ENCODE results near the gene PARD6B. TPM values are rescaled to one million over a fixed set of nuclear protein-coding genes. Genes with fewer than 3 reads are reported as not detected.

Gene PARD6B
- total and polyA plus RNA-seq, 11 donors: 1.3 to 12.2 (median 4.2) TPM

- H3K4me1 ChIP-seq: peaks cover 0 to 40% (median 19%) of the 10 kb centered on the region in 12 donors
- ATAC-seq (no peak), DNase-seq (no peak)
- H3K27ac ChIP-seq: peak overlapping the region in 9 of 12 donors; percentile 1 to 89 (median 81)
- no peaks in the 10 kb centered on the region for H3K36me3 ChIP-seq
- H3K4me3 ChIP-seq: no peak overlapping the region
- intact Hi-C loops (cut with DNase I): loop anchor here in 6 of 10 donors (5.0 to 10.0 kb wide), 6 partner anchors 78 to 558 kb away; no protein-coding TSS in a partner anchor
- WGBS, 4 donors: 31 to 54% (median 43%) methylated on average over 4 of the region's 4 CpGs
- TF ChIP-seq CTCF (IDR thresholded peaks at IDR 0.05) (no peak), POLR2A (IDR thresholded peaks at IDR 0.05) (no peak)
- H3K9me3 ChIP-seq: no peaks in the 10 kb centered on the region
- H3K27me3 ChIP-seq: no peaks in the 10 kb centered on the region
Measured at GRCh38 chr20:50743087-50743486, 11.7 kb downstream of the PARD6B start.

- Histone ChIP-seq H3K9me3 (no peaks in the 10 kb centered on the region), H3K36me3 (peaks cover 0 to 3% (median 0%) of the 10 kb centered on the region in 9 donors), H3K4me1 (peaks cover 0 to 45% (median 19%) of the 10 kb centered on the region in 12 donors), H3K27me3 (no peaks in the 10 kb centered on the region), H3K27ac (peak overlapping the region; percentile 55 to 89 (median 83)), H3K4me3 (no peak overlapping the region)
- peak; percentile 87 to 94 (median 90) for ATAC-seq
- intact Hi-C loops (cut with DNase I): loop anchor here in 7 of 10 donors (1.0 to 10.0 kb wide), 8 partner anchors 27 to 559 kb away; no protein-coding TSS in a partner anchor
- TF ChIP-seq POLR2A (IDR thresholded peaks at IDR 0.05): no peak
- peak in 10 of 12 donors; percentile 18 to 60 (median 34) for TF ChIP-seq CTCF (IDR thresholded peaks at IDR 0.05)
- WGBS, 4 donors: 47 to 58% (median 51%) methylated on average over 15 of the region's 15 CpGs
- peak; percentile 53 to 77 (median 61) for DNase-seq
Measured at GRCh38 chr20:50744143-50744792, 12.9 kb downstream of the PARD6B start.

GRCh38 chr20:50745634-50746137 lies 14.3 kb downstream of the PARD6B start:
- Histone ChIP-seq H3K9me3 (no peaks in the 10 kb centered on the region), H3K4me1 (peaks cover 0 to 47% (median 19%) of the 10 kb centered on the region in 12 donors), H3K36me3 (peaks cover 0 to 8% (median 0%) of the 10 kb centered on the region in 9 donors), H3K27ac (peak overlapping the region in 8 of 12 donors; percentile 3 to 88 (median 57)), H3K27me3 (no peaks in the 10 kb centered on the region), H3K4me3 (no peak overlapping the region)
- no peak for DNase-seq
- no peak for ATAC-seq
- TF ChIP-seq POLR2A (IDR thresholded peaks at IDR 0.05) (no peak), CTCF (IDR thresholded peaks at IDR 0.05) (no peak)
- 80 to 88% (median 83%) methylated on average over 2 of the region's 2 CpGs for WGBS, 4 donors
- intact Hi-C loops (cut with DNase I): loop anchor here in 9 of 10 donors (2.0 to 10.0 kb wide), 9 partner anchors 29 to 561 kb away; no protein-coding TSS in a partner anchor

Measured in heart left ventricle (tissue), 16 donors.